Ovary (tissue), 3 donors: ENCODE measurements around the gene RNF19B.

ENCODE experiments used
- EP300 ChIP-seq: sonication (generic); formaldehyde crosslinking; IDR thresholded peaks from one replicate; pipeline ENCODE4 v1.6.1; 2017; ENCODE audit warnings: antibody characterized with exemption
- POLR2A ChIP-seq: fragments of 450-650 bp; IDR thresholded peaks from one replicate; pipeline ENCODE4 v1.6.1; 2017; ENCODE audit warnings: antibody characterized with exemption, mild to moderate bottlenecking, moderate library complexity
- TF ChIP-seq, protein P1 (sequence below), 3 donors: fragments of 450-650 bp in 2 of 3; fragments of 200-600 bp in 1 of 3; IDR thresholded peaks; one replicate each; pipeline versions ENCODE4 v1.5.1 to v1.8.0; 2016 to 2022; ENCODE audit warnings: antibody characterized with exemption in 3 of 3, mild to moderate bottlenecking in 1 of 3
- donor health status: DM: no; HTN: no; CAD: no.

DNA sequence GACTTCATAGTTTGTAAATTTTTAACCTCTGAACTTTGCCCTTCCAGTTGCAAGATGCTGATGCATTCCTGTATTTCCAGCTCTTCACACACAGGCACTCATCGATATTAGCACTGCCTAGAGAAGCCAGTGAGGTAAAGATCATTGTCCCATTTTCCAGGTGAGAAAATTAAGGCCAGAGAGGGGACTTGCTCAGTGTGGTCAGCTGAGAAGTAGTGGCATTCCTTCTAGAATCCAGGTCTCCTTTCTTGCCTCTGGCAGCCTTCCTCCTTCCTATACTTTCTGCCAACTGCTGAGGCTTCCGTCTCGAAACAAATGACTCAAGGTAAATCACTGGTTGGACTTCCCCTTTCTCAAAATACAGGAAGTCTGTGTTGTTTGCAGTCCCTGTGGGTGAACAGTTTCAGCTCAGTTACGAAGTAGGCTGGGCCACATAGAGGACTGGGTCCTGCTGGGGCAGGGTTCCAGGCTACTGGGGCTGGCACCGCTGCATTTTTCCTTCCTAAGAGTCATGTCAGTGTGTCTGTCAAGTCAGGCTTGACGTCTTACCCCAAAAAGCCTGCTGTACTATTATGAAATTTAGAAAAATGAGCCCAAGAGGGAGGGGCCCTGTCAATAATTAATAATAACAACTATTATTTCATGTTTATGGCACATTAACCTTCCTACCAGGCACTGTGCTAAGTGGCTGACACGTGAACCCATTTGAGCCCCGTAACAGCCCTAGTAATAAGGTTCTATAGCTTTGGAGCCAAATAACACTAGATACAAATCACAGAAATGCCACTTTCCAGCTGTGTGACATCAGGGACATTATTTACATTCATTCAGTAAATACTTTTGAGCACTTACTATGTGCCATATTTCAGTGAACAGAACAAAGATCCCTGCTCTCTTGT lies 16.6 kb upstream of the RNF19B start:
- TF ChIP-seq EP300, result no peak
- TF ChIP-seq, protein P1, sequence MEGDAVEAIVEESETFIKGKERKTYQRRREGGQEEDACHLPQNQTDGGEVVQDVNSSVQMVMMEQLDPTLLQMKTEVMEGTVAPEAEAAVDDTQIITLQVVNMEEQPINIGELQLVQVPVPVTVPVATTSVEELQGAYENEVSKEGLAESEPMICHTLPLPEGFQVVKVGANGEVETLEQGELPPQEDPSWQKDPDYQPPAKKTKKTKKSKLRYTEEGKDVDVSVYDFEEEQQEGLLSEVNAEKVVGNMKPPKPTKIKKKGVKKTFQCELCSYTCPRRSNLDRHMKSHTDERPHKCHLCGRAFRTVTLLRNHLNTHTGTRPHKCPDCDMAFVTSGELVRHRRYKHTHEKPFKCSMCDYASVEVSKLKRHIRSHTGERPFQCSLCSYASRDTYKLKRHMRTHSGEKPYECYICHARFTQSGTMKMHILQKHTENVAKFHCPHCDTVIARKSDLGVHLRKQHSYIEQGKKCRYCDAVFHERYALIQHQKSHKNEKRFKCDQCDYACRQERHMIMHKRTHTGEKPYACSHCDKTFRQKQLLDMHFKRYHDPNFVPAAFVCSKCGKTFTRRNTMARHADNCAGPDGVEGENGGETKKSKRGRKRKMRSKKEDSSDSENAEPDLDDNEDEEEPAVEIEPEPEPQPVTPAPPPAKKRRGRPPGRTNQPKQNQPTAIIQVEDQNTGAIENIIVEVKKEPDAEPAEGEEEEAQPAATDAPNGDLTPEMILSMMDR (IDR thresholded peaks at IDR 0.05), result no peak
- TF ChIP-seq POLR2A, result no peak
